Uterus (tissue), 2 donors: ENCODE measurements around the gene KCNF1.

Source experiments
- POLR2A ChIP-seq, 2 donors: fragments of 450-650 bp; IDR thresholded peaks; one replicate each; pipeline ENCODE4 v1.6.1; 2016; ENCODE audit warnings: antibody characterized with exemption in 2 of 2, mild to moderate bottlenecking in 1 of 2, moderate library complexity in 1 of 2
- TF ChIP-seq, protein P1 (sequence below), 4 experiments: fragments of 200-600 bp in 2 of 4; fragments of 450-650 bp in 2 of 4; sonication (generic) in 2 of 4; IDR thresholded peaks; one replicate each; pipeline ENCODE4 v1.5.1; 2016 to 2019; ENCODE audit warnings: antibody characterized with exemption in 4 of 4, mild to moderate bottlenecking in 2 of 4, moderate library complexity in 1 of 4

DNA sequence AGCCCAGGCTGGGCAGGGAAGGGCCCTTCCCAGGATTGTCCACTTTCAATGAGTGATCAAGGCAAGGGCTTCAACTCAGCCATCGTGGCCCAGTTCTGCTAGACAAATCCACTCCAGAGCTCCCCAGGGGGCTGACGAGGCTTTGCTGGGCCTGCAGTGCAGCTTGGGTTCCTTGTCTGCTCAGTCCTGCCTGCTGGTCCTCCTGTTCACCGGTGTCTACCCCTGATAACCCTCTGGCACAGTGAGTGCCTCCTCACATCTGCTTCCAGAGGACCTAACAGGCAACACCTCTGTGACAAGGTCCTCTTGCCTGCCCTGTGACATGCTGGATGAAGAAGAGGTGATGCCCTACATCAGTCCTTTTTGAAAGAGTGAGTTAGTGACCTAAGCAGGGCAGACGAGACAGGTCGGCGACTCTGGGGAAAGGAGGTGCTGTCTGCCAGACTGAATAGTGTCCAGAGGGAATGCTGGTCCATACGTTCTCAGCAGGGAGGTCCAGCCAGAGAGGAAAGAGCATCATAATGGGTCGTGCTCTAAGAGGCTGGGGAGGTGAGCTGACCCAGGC lies 20.9 kb upstream of the KCNF1 start:
- TF ChIP-seq, protein P1, sequence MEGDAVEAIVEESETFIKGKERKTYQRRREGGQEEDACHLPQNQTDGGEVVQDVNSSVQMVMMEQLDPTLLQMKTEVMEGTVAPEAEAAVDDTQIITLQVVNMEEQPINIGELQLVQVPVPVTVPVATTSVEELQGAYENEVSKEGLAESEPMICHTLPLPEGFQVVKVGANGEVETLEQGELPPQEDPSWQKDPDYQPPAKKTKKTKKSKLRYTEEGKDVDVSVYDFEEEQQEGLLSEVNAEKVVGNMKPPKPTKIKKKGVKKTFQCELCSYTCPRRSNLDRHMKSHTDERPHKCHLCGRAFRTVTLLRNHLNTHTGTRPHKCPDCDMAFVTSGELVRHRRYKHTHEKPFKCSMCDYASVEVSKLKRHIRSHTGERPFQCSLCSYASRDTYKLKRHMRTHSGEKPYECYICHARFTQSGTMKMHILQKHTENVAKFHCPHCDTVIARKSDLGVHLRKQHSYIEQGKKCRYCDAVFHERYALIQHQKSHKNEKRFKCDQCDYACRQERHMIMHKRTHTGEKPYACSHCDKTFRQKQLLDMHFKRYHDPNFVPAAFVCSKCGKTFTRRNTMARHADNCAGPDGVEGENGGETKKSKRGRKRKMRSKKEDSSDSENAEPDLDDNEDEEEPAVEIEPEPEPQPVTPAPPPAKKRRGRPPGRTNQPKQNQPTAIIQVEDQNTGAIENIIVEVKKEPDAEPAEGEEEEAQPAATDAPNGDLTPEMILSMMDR (IDR thresholded peaks at IDR 0.05) = no peak
- no peak for TF ChIP-seq POLR2A (IDR thresholded peaks at IDR 0.05)
